OCI-LY1 (cell line): ENCODE results near the gene EIF2S3.

ENCODE experiments used
- EZH2 ChIP-seq: fragments of 200-600 bp; sonication (generic), shearing (Covaris generic); IDR thresholded peaks from 2 replicates; pipeline ENCODE4 v1.8.0; 2017; ENCODE audit warnings: borderline replicate concordance, mixed run types, mild to moderate bottlenecking, antibody characterized with exemption, low read length, moderate library complexity, mixed read lengths
- TF ChIP-seq, protein P1 (sequence below): fragments of 200-600 bp; sonication (generic), shearing (Covaris generic); IDR thresholded peaks from 2 replicates; pipeline ENCODE4 v1.5.1; 2017; ENCODE audit warnings: mild to moderate bottlenecking, antibody characterized with exemption, low read length, moderate library complexity, mixed read lengths

DNA sequence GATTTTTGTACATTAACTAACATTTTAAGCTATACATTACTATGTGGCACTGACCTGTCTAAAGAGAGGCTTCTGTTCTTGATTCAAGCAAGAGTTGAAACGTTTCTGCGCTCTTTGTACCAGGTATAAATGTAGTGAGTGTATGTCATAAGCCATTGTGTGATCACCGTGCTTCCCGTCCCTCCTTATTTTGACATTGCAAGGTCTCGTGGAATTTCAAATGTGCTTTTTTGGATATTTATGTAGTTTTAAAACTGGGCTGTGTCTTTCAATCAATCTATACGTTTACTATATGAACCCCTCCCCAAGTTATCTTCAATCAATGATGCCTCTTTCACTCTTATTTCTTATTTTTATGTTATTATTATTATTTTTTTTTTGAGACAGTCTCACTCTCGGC is 27.7 kb upstream of the EIF2S3 start, which contains the start of gene KLHL15:
- TF ChIP-seq, protein P1, sequence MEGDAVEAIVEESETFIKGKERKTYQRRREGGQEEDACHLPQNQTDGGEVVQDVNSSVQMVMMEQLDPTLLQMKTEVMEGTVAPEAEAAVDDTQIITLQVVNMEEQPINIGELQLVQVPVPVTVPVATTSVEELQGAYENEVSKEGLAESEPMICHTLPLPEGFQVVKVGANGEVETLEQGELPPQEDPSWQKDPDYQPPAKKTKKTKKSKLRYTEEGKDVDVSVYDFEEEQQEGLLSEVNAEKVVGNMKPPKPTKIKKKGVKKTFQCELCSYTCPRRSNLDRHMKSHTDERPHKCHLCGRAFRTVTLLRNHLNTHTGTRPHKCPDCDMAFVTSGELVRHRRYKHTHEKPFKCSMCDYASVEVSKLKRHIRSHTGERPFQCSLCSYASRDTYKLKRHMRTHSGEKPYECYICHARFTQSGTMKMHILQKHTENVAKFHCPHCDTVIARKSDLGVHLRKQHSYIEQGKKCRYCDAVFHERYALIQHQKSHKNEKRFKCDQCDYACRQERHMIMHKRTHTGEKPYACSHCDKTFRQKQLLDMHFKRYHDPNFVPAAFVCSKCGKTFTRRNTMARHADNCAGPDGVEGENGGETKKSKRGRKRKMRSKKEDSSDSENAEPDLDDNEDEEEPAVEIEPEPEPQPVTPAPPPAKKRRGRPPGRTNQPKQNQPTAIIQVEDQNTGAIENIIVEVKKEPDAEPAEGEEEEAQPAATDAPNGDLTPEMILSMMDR = no peak
- no peak for TF ChIP-seq EZH2
